ENCODE measurements around the gene SLC16A3. TPM values are rescaled to one million over a fixed set of nuclear protein-coding genes. Genes with fewer than 3 reads are reported as not detected.

The SLC16A3 gene
- total RNA-seq, 1 experiment from 2014 or later: 28.7 TPM

DNA sequence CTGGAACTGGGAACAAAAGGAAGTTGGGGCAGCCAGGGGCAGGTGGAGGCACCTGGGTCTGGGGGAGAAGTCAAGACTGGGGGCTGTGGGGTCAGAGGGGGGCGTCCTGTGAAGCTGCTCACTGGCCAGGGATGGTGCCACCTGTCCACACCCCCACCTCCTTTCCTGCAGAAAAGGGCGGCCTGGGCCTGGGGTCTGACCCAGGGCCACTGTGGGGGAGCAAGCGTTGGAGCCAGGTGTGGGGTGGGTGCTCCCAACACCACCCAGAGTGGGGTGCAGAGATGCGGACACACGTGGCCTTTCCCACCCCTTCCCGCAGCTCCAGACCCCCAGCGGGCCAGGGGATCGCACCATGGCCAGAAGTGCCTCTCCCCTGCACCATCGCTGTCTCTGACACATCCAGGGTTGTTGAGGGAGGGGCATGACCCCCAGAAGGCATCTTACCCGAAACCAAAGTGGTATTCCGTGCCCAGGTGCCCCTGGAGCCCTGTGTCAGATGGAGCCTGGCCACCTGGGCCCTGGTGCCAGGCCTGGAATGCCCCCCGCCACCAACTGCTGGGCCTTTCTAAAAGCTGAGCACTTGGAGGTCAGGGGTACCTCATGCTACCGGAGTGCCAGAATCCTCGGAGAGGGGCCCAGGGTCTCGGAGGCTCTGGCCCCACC, 2.6 kb upstream of the SLC16A3 start (continued):
- TF ChIP-seq CTCF (IDR thresholded peaks at IDR 0.05) (no peak), PRRX2 (CRISPR knock-in tag; IDR thresholded peaks at IDR 0.05) (no peak), ZNF425 (CRISPR knock-in tag; conservative IDR thresholded peaks at IDR 0.05) (no peak), PRDM15 (CRISPR knock-in tag; IDR thresholded peaks at IDR 0.05) (no peak), ZNF232 (CRISPR knock-in tag; IDR thresholded peaks at IDR 0.05) (no peak), IRF1 (CRISPR knock-in tag; IDR thresholded peaks at IDR 0.05) (no peak), ZNF671 (CRISPR knock-in tag; IDR thresholded peaks at IDR 0.05) (no peak)
- TF ChIP-seq, protein P1, sequence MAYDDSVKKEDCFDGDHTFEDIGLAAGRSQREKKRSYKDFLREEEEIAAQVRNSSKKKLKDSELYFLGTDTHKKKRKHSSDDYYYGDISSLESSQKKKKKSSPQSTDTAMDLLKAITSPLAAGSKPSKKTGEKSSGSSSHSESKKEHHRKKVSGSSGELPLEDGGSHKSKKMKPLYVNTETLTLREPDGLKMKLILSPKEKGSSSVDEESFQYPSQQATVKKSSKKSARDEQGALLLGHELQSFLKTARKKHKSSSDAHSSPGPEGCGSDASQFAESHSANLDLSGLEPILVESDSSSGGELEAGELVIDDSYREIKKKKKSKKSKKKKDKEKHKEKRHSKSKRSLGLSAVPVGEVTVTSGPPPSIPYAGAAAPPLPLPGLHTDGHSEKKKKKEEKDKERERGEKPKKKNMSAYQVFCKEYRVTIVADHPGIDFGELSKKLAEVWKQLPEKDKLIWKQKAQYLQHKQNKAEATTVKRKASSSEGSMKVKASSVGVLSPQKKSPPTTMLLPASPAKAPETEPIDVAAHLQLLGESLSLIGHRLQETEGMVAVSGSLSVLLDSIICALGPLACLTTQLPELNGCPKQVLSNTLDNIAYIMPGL (CRISPR knock-in tag; IDR thresholded peaks at IDR 0.05): no peak
- TF ChIP-seq, protein P2, sequence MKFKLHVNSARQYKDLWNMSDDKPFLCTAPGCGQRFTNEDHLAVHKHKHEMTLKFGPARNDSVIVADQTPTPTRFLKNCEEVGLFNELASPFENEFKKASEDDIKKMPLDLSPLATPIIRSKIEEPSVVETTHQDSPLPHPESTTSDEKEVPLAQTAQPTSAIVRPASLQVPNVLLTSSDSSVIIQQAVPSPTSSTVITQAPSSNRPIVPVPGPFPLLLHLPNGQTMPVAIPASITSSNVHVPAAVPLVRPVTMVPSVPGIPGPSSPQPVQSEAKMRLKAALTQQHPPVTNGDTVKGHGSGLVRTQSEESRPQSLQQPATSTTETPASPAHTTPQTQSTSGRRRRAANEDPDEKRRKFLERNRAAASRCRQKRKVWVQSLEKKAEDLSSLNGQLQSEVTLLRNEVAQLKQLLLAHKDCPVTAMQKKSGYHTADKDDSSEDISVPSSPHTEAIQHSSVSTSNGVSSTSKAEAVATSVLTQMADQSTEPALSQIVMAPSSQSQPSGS (CRISPR knock-in tag; IDR thresholded peaks at IDR 0.05; ENCODE audit: borderline replicate concordance, low read depth): no peak
- TF ChIP-seq, protein P3, sequence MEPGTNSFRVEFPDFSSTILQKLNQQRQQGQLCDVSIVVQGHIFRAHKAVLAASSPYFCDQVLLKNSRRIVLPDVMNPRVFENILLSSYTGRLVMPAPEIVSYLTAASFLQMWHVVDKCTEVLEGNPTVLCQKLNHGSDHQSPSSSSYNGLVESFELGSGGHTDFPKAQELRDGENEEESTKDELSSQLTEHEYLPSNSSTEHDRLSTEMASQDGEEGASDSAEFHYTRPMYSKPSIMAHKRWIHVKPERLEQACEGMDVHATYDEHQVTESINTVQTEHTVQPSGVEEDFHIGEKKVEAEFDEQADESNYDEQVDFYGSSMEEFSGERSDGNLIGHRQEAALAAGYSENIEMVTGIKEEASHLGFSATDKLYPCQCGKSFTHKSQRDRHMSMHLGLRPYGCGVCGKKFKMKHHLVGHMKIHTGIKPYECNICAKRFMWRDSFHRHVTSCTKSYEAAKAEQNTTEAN (CRISPR knock-in tag; IDR thresholded peaks at IDR 0.05): no peak

Data from WTC11 (cell line).